Measurements from ENCODE around the gene SYF2.
A peak's percentile ranks its signal among the peaks of the same experiment; 100 is the strongest.
"Not testable (repeated sequence)": the region's sequence is repeated elsewhere in the genome, so short reads cannot be mapped to it uniquely, and the experiment has no call there.

SYF2 gene

DNA sequence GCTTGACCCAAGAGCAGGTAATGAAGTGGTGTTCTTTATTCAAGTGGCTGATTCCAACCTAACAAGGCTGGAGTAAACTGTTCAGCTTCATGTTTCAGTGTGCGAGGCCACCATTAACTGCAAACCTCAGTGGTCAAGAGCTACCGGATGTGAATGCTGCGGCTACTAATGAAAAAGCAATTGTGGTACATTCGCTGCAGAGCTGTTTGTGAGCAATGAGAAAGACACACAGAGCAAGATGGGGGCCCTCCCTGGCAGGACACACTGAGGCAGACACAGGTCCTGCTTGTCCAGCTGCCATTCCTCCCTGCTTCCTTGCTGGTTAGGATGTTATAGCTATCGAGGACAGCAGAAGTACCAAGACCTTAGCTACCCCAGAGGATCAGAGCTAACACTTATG is 26.1 kb downstream of the SYF2 start:
- no peak for DNase-seq (ENCODE audit: low spot score)

DNA sequence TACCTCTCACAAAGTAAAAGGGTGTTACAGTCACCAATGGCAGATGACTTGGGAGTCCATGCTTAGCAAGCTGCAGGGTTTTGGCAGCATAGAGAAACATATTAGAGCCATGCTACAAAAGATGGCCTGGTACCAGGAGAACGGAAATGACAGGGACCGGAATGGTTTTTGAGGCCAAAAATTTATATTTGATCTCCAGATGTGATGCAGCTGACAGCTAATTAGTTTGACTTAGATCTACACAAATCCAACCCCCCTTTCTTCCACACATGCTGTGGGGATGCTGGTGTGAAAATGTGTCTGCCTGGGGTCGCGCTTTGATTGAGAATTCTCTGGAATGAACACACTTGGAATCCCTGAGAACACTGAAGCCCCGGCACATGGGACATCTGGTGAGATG is 26.5 kb downstream of the SYF2 start:
- no peak for DNase-seq (ENCODE audit: low spot score)

DNA sequence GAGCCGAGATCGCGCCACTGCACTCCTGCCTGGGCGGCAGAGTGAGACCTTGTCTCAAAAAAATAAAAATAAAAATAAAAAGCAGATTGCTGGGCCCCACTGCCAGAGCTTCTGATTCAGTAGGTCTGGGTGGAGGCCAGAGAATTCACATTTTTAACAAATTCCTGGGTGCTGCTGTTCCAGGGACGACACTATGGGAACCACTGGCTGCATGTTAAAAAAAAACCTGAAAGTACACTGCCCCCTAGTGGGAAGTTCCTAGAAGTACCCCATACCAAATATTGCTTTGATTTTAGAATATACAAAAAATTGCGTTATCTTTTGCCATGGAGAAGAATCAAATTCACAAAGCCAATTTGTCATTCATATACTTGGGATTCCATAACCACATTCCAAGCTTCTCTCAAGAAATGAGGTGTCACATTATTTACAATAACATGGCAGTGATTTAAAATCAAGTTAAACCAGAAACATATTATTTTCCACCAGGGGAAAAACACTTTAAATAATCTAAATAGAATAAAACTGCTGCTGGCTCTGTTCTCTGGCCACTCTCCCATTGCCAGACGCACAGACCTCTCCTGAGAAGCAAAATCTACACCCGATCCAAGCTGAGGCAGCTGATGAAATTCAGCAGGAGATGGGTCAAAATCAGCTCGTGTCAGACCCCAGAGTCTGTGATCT is 27.4 kb downstream of the SYF2 start:
- DNase-seq (ENCODE audit: low spot score) = peak; percentile 15

DNA sequence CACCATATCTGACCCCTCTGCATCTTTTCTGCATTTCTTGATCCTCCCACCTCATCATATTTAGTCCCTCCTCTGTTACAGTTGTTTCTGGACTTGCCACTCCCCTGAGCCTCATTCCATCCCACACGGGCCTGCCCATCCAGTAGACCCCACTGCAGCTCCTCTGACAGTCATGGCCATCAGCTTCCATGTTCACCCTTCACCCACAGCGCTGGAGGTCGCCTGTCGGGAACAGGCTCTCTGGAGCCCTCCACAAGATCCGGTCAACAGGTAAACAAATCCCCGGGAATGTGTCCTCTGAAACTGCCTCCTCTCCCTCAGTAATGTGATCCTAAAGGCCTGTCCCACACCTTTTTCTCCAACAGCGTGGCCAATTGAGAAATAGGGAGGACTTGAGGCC is 31.3 kb downstream of the SYF2 start:
- no peak for DNase-seq (ENCODE audit: low spot score)

DNA sequence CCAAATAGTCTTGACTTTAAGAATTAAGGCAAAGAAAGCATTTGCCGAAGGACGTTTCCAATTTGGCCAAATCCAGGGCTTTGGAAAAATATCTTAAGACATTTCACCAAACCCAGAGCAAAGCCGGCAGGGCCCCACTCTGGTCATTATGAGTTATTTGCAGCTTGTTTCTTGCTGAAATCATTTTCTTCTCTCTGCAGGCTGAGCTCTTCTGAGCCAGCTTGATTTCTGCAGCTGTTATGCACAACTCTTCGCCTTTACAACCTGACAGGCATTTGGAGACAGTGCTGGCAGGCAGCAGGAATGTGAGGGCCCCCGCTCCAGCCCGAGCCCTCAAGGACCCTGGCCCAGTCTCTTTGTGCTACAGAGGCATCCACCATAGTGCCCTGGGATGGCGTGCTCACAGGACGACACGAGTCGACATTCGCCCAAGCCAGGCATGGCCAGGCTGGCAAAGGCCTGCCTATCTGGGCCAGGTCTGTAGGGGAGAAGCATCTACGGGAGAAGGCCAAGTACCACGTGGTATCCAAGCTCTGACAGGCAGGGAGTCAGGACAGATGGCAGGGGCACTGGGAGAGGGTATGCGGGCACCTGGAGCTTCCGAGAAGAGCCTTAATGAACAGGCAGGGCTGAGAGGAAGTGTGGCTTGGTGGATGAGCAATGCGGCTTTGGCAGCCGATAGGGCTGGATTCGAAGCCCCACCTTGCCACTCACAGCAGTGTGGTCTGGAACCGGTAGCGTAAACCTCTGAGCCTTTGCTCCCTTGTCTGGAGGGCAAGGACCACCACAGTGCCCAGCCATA is 32.3 kb downstream of the SYF2 start:
- no peak for DNase-seq (ENCODE audit: low spot score)

DNA sequence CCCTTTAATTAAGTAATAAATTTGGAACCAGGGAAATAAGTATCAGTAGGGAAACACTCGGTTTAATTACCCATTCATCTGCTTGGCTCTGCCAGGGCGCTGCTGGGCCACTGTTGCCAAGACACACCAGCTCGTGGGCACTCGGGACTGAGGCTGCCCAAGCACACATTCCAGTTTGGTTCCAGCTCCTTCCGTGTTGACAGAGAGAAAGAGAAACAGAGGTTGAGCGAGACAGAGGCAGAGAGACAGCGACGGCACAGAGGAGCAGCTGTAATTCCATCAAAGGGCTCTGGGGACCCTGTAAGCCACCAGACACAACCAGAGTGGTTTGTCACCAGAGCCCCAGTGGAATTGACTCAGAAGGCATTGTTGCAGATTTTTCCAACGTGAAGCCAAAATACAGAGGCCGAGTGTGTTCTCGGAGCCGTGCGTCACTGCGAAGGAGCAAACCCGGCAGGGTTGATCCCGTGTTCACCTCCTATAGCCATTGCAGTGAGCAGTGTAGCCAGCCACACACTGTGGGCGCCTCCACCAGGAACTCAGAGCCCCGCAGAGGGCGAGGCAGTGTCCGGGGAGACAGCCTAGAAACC is 33.5 kb downstream of the SYF2 start:
- peak; percentile 34 for DNase-seq (ENCODE audit: low spot score)

DNA sequence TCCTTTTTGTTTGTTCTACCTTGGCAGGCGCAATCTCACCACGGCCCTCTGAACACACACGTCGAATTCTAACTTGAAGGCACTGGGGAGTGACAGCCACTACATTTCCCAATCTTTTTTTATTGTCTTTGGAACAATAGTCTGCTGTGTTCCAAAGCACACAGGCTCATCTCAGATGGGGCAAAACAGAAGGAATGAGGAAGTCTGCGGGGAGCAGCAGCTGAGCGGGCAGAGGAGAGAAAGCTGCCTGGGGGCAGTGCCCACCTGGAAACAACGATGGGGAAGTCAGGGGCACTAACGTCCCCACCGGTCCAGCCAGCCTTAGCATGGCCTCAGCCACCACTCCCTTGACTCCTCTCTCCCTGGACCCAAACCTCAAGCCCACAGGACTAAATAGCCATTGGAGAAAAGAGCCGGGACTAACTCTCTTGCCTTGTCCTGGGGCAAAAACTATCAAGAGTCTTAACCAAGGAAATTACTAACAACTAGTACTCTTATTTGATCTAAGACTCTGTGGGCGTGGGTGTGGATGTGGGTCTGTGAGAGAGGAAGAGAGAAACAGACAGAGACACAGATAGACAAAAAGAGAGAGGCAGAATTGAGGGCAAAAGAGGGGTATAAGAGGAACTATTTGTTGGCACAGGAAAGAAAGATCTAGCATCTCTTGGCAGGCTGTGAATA is 34.2 kb downstream of the SYF2 start:
- DNase-seq (ENCODE audit: low spot score) = peak; percentile 25

DNA sequence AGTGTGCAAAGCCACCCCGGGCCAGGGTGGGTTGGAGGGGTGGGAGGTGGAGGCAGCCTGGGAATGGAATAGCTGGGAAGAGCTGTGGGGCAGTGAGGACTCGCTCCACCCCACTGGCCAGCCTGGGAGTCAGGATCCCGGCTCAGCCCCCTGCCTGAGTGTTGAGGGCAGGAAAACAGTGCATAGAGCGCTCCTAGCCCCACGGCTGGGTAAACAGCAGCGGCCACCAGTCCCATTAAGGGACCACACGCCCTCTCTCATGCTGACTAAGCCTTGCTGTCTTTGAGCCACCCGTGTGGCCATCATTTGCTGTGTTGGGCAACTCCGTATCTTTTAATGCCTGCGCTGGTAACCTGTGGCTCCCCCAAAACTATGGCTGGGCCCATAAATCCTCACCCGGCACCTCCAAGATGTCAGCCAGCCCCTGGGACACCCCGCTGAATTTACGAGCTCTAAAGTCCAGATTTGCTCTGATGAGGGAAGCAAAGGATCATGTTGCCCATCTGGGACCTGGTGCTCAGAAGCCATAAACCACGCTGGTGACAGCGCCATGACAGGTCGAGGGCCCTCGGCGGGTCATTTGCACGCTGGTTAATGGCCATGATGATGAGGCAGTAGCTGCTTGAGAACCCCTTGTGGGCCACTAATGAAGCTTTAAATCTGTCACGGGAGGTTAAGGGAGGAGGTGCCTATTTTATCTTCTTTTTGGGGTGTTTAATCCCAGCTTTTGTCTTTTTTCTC is 34.9 kb downstream of the SYF2 start:
- no peak for DNase-seq (ENCODE audit: low spot score)

DNA sequence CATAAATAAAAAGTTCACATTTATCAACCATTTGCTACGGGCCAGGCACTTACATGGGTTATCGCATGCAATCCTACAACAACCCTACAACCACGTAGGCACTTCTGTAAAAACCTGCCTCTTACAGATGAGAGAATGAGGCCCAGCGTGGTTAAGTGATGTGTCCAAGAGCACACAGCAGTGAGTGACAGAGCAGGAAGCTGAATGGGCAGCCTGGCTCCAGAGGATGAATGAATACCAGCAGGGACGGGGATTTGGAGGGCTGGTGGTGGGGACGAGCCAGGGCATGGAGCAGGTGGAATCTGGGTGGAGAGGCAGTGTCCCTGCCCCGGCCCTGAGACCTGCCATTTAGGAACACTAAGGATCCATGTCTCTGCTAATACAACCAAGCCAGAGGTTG is 35.5 kb downstream of the SYF2 start:
- no peak for DNase-seq (ENCODE audit: low spot score)

DNA sequence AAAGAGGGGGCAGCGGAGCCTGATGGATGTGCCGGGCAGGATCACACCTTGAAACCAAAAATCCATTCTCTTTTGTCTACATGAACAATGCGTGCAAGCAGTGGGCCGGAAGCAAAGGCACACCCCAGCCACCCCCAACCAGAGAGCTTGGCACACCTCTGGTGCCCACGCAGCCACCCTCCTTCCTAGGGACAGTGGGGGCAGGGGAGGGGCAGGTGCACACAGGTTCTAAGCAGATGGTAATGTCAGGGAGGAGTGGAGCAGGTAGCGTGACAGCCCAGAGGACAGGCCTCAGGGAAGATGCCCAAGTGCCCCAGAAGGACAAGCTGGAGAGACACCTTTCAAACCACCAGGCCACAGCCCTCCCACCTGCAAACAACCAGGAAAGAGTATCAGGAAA is 36.5 kb downstream of the SYF2 start:
- no peak for DNase-seq (ENCODE audit: low spot score)

DNA sequence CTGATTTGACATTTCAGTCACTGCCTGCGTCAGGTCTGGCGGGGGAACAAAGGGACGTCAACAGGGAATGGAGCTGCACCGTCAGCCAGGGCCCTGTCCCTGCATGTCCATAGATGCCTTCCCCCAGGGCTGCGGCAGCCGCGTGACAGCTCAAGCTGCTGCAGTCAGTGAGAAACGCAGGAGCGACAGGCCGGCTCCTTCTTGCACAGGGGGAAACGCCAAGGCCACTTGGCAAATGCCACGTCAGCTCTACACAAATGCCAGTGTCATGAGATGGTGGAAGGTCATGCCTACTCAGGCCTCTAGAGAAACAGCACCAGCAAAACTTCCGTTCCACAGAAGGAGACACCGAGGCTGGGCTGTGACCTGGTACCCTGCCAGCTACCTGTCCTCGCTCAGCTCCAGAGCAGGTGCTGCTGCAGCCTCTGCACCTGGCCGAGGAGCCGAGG is 37.7 kb downstream of the SYF2 start:
- no peak for DNase-seq (ENCODE audit: low spot score)

DNA sequence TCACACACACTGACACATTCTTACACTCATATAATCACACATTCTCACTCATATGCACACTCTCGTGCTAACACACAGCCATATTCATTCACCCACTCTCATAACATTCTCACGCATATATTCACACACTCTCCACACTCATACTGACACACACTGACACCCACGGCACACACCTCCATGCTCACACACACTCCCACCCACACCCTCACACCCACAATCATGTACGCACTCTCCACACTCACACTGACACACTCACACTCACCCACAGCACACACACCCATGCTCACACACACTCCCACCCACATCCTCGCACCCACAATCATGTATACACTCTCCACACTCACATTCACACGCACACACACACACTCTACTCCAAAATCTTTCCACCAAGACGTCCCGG is 38.2 kb downstream of the SYF2 start:
- no peak for DNase-seq (ENCODE audit: low spot score)

DNA sequence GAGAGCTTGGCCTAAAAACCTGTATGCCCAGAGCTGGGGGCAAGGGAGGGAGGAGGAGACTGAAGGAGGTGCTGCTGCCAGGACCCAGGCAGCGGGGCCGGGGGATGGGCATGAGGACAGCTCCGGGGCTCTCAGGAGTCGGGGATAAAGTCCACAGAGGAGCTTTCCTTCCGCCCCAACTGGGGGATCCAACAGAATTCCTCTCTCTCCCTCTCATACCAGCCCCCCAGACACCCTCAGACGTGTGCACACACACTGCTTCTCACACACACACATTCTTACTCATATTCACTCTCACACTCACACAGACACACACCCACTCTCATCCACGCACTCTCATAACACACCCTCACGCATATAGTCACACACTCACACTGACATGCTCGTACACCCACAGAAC is 39.1 kb downstream of the SYF2 start:
- DNase-seq (ENCODE audit: low spot score) = no peak

DNA sequence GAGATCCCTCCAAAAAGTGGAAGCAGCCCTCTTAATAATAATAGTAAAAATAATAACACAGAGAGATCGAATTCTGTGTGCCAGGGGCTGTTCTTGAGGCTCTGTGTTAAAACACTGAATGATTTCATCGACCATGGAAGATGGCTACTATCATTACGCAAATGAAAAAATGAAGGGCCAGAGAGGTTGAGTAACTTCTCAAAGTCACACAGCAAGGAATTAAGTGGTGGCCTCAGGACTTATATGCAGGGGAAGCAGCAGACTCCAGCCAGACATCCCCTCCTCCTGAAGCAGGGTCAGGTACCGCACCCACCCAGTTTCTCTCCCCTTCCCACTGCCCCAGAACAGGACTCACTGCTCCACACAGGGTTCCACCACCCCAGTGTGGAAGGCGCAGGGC is 40.1 kb downstream of the SYF2 start:
- DNase-seq (ENCODE audit: low spot score) = no peak

DNA sequence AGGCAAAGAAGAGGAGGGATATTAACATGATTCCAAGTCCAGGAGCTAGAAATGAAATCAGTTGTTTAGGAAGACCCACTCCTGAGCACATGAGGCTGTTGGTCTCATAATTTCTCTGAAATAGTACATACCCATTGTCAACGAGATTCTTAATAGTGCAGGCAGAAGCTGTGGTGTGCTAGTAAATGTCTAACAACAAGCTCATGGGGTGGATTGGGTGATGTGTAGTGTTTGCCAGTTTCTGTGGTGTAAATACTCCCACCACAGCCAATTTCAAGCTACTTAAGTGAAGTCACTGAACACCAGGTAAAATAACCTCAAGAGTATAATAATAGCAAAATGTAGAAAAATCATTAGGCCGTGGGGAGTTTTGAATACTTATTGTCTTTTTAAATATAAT is 42.0 kb downstream of the SYF2 start:
- DNase-seq (ENCODE audit: low spot score) = no peak

DNA sequence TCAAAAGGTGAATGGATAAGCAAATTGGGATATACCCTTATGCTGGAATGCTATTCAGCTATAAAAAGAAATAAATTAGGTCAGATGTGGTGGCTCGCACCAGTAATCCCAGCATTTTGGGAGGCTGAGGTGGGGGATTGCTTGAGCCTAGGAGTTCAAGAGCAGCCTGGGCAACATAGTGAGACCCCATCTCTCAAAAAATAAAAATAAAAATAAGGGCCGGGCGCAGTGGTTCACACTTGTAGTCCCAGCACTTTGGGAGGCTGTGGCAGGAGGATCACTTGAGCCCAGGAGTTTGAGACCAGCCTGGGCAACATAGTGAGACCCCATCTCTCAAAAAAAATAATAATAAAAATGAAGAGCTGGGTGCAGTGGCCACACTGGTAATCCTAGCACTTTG is 44.4 kb downstream of the SYF2 start:
- DNase-seq (ENCODE audit: low spot score) = not testable (repeated sequence)

DNA sequence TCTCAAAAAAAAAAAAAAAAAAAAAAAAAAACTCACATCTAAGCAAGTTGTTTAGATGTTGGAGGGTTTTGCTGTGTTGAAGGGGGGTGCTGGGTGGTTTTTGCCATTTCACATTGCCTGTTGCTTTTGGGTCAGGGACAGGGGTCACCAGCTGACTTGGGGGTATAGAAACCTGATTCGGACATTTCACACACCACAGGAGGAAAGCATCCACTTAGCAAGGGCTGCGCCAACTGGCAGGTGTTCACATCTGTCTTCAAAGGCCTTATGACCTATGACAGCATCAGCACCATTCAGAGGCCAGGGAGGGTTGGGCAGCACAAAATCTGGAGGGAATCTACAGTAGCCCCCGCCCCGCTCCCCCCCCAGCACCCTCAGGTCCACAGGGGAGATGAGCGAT is 45.2 kb downstream of the SYF2 start:
- DNase-seq (ENCODE audit: low spot score) = no peak

DNA sequence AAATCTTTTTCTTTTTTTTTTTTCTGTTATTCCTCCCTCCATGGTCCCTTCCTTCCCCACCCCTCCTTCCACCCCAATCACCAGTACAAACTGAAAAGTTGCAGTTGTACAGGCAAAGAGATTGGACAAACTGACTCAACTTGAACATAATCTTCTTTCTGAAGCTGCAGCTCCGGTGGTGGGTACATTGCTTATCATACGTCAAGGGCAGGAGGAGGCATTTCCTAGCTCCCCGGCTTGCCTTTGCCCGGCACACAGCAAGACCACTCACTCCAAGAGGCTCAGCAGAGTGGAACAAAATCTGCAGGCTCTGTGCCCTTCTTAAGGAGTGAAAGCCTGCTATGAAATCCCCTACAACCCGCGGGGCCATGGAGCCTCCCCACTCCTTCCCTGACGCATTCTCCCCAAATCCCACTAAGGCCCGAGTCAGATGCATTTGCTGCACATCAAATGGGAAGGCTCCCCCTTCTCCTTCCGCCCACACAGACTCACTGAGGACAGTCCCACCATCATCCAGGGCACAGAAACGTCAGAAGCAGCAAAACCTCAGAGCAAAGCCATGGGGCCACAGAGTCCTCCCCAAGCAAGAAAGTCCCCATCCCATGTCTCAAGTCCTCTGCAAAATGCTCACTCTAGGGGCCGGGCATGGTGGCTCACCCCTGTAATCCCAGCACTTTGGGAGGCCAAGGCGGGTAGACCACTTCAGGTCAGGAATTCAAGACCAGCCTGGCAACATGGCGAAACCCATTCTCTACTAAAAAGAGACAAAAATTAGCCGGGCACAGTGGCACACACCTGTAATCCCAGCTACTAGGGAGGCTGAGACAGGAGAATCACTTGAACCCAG is 45.9 kb downstream of the SYF2 start:
- DNase-seq (ENCODE audit: low spot score) = no peak

DNA sequence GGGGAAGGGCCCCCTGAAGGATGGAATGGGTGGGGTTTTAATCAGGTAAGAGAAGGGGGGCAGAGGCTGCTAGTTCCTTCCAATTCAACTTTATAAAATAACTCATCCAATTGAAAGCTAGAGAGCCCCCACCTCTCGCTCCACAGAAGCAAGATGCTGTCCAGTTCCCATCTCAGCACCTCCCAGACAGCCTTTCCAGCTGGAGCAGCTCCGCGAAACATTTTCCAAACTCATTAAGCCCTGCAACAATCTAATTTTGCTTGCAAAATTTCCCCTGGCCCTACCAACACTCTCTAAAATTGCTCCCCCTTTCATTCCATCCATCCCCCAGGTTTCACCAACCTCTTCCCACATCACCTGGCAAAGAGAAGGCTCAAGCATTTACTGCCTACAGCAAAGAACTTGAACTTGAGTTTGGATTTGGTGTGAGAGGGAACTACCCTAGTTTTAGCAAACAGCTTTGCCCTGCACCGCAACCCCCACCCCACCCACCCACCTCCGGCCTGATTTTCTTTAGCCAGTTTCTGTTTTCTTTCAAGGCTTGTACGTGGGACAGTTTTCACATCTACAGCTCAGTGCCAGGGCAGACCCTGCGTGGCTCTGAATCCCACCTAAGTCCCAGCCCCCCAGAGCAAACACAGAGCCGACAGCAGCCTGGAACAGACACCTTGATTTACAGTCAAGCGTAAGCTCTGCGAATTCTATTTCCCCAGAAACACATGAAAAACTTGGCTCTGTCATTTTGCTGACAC is 46.7 kb downstream of the SYF2 start:
- no peak for DNase-seq (ENCODE audit: low spot score)

DNA sequence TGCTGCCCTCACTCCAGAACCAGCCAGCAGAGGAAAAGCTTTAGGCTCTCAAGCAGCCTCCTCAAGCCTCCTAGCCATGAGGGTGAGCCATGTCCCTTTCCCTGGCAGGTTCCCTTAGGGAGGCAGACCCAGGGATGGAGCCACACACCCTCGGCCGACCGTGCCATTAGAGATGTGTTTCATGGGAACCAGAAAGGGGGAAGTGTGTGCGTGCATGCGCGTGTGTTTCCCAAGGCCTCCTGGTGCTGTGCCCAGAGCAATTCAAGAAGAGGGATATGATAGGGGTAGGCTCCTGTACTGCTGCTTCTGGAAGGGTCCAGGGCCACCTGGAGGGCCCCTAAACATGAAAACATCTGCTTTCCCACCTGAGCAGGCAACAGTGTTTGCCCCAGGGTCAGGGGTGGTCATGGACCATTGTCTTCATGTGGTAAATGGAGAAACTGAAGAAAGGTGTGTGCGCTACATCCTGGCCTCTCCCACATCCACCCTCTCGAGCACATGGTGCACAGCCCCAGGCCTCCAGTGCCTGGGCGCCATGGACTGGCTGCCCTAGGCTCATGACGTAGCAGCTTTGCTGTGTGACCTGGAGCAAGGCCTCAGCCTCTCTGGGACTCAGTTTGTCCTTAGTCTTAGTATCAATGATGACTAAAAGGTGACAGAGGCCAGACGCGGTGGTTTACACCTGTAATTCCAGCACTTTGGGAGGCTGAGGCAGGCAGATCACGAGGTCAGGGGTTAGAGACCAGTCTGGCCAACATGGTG is 48.1 kb downstream of the SYF2 start:
- DNase-seq (ENCODE audit: low spot score) = no peak
